HepG2 (cell line): ENCODE results near the gene CASZ1.

Experiments used
- ARNTL ChIP-seq: sonication (generic); formaldehyde crosslinking; IDR thresholded peaks from 2 replicates; pipeline ENCODE4 v1.4.0; 2020; ENCODE audit warnings: mild to moderate bottlenecking, missing genetic modification reagents
- BRCA1 ChIP-seq: sonication (generic); formaldehyde crosslinking; IDR thresholded peaks from 2 replicates; pipeline ENCODE4 v1.4.0; 2020; ENCODE audit warnings: missing genetic modification reagents
- CCAR2 ChIP-seq: fragments of 200-400 bp; formaldehyde crosslinking; optimal IDR thresholded peaks from 2 replicates; pipeline ENCODE3; 2018; ENCODE audit warnings: low read depth, mild to moderate bottlenecking, low read length, moderate library complexity
- EZH2 ChIP-seq: conservative IDR thresholded peaks from 2 replicates; pipeline ENCODE4 v1.6.1; 2012; ENCODE audit warnings: mild to moderate bottlenecking, low read depth, low read length, moderate library complexity
- KAT7 ChIP-seq: IDR thresholded peaks from 2 replicates; pipeline ENCODE4 v1.6.1; 2018; ENCODE audit warnings: borderline replicate concordance, missing compliant biosample characterization
- POLR2A ChIP-seq, 2 experiments: IDR thresholded peaks; 2 replicates each; pipeline ENCODE4 v1.6.1; 2011; ENCODE audit warnings: low read depth in 2 of 2, low read length in 2 of 2, mild to moderate bottlenecking in 1 of 2, moderate library complexity in 1 of 2; ENCODE audit not compliant: insufficient read depth in 1 of 2
- POLR2AphosphoS5 ChIP-seq: IDR thresholded peaks from 2 replicates; pipeline ENCODE4 v1.6.1; 2012; ENCODE audit warnings: low read depth, low read length
- SAFB2 ChIP-seq: sonication (generic); formaldehyde crosslinking; IDR thresholded peaks from 2 replicates; pipeline ENCODE4 v1.5.1; 2020; ENCODE audit warnings: missing genetic modification reagents, low read depth, mild to moderate bottlenecking, borderline replicate concordance
- TCF7 ChIP-seq: sonication (generic); IDR thresholded peaks from 2 replicates; pipeline ENCODE4 v1.6.1; 2016; ENCODE audit warnings: antibody characterized with exemption, low read depth
- THAP7 ChIP-seq: sonication (generic); formaldehyde crosslinking; IDR thresholded peaks from 2 replicates; pipeline ENCODE4 v1.8.1; 2023; ENCODE audit warnings: mild to moderate bottlenecking, missing genetic modification reagents
- ZFP36 ChIP-seq: fragments of 150-350 bp; IDR thresholded peaks from 2 replicates; pipeline ENCODE4 v1.6.1; 2018; ENCODE audit warnings: borderline replicate concordance, low read length, low read depth; ENCODE audit not compliant: partially characterized antibody
- ZNF549 ChIP-seq: sonication (generic); formaldehyde crosslinking; IDR thresholded peaks from 2 replicates; pipeline ENCODE4 v1.5.0; 2020; ENCODE audit warnings: missing genetic modification reagents
- TF ChIP-seq, protein P1 (sequence below): sonication (generic); formaldehyde crosslinking; IDR thresholded peaks from 2 replicates; pipeline ENCODE4 v1.5.0; 2020; ENCODE audit warnings: mild to moderate bottlenecking, missing genetic modification reagents, moderate library complexity
- TF ChIP-seq, protein P2 (sequence below): sonication (generic); formaldehyde crosslinking; IDR thresholded peaks from 2 replicates; pipeline ENCODE4 v1.5.0; 2020; ENCODE audit warnings: mild to moderate bottlenecking, missing genetic modification reagents, borderline replicate concordance

GRCh38 chr1:10613861-10614260 is 182.6 kb downstream of the CASZ1 start:
- no peak for TF ChIP-seq KAT7 (CRISPR knock-in tag)
- no peak for TF ChIP-seq POLR2AphosphoS5
- TF ChIP-seq CCAR2 = no peak
- TF ChIP-seq, protein P1, sequence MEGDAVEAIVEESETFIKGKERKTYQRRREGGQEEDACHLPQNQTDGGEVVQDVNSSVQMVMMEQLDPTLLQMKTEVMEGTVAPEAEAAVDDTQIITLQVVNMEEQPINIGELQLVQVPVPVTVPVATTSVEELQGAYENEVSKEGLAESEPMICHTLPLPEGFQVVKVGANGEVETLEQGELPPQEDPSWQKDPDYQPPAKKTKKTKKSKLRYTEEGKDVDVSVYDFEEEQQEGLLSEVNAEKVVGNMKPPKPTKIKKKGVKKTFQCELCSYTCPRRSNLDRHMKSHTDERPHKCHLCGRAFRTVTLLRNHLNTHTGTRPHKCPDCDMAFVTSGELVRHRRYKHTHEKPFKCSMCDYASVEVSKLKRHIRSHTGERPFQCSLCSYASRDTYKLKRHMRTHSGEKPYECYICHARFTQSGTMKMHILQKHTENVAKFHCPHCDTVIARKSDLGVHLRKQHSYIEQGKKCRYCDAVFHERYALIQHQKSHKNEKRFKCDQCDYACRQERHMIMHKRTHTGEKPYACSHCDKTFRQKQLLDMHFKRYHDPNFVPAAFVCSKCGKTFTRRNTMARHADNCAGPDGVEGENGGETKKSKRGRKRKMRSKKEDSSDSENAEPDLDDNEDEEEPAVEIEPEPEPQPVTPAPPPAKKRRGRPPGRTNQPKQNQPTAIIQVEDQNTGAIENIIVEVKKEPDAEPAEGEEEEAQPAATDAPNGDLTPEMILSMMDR = no peak
- no peak for TF ChIP-seq POLR2A (IDR thresholded peaks at IDR 0.05; ENCODE audit: insufficient read depth in 1 of 2, low read depth in 2 of 2, low read length in 2 of 2)
- TF ChIP-seq EZH2 = no peak
- TF ChIP-seq ZFP36 = no peak
- TF ChIP-seq BRCA1 = no peak
- TF ChIP-seq THAP7 (CRISPR knock-in tag) = no peak
- TF ChIP-seq ZNF549 = no peak
- TF ChIP-seq TCF7 = no peak
- TF ChIP-seq SAFB2 = no peak
- no peak for TF ChIP-seq ARNTL (CRISPR knock-in tag)
- TF ChIP-seq, protein P2, sequence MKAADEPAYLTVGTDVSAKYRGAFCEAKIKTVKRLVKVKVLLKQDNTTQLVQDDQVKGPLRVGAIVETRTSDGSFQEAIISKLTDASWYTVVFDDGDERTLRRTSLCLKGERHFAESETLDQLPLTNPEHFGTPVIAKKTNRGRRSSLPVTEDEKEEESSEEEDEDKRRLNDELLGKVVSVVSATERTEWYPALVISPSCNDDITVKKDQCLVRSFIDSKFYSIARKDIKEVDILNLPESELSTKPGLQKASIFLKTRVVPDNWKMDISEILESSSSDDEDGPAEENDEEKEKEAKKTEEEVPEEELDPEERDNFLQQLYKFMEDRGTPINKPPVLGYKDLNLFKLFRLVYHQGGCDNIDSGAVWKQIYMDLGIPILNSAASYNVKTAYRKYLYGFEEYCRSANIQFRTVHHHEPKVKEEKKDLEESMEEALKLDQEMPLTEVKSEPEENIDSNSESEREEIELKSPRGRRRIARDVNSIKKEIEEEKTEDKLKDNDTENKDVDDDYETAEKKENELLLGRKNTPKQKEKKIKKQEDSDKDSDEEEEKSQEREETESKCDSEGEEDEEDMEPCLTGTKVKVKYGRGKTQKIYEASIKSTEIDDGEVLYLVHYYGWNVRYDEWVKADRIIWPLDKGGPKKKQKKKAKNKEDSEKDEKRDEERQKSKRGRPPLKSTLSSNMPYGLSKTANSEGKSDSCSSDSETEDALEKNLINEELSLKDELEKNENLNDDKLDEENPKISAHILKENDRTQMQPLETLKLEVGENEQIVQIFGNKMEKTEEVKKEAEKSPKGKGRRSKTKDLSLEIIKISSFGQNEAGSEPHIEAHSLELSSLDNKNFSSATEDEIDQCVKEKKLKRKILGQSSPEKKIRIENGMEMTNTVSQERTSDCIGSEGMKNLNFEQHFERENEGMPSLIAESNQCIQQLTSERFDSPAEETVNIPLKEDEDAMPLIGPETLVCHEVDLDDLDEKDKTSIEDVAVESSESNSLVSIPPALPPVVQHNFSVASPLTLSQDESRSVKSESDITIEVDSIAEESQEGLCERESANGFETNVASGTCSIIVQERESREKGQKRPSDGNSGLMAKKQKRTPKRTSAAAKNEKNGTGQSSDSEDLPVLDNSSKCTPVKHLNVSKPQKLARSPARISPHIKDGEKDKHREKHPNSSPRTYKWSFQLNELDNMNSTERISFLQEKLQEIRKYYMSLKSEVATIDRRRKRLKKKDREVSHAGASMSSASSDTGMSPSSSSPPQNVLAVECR = no peak
